Neural cell (in vitro differentiated cells): ENCODE data around the gene ADTRP.

Source experiments
- CTCF ChIP-seq: fragments of 450-650 bp; IDR thresholded peaks from 2 replicates; pipeline ENCODE4 v1.5.1; 2014; ENCODE audit warnings: antibody characterized with exemption, mild to moderate bottlenecking, moderate library complexity; ENCODE audit not compliant: poor library complexity, severe bottlenecking
- EP300 ChIP-seq: fragments of 450-650 bp; conservative IDR thresholded peaks from 2 replicates; pipeline ENCODE4 v1.6.1; 2014; ENCODE audit warnings: antibody characterized with exemption, mild to moderate bottlenecking, moderate library complexity; ENCODE audit not compliant: poor library complexity, severe bottlenecking
- MXI1 ChIP-seq: fragments of 450-650 bp; conservative IDR thresholded peaks from 2 replicates; pipeline ENCODE4 v1.6.1; 2014; ENCODE audit warnings: antibody characterized with exemption, mild to moderate bottlenecking; ENCODE audit not compliant: poor library complexity, severe bottlenecking
- POLR2AphosphoS5 ChIP-seq: IDR thresholded peaks from 2 replicates; pipeline ENCODE4 v1.6.1; 2012
- RAD21 ChIP-seq: fragments of 450-650 bp; conservative IDR thresholded peaks from 2 replicates; pipeline ENCODE4 v1.6.1; 2014; ENCODE audit warnings: antibody characterized with exemption, mild to moderate bottlenecking, moderate library complexity
- REST ChIP-seq: IDR thresholded peaks from 2 replicates; pipeline ENCODE4 v1.6.1; 2012; ENCODE audit warnings: borderline replicate concordance
- SMC3 ChIP-seq: fragments of 450-650 bp; conservative IDR thresholded peaks from 2 replicates; pipeline ENCODE4 v1.6.1; 2014; ENCODE audit warnings: antibody characterized with exemption, mild to moderate bottlenecking, moderate library complexity; ENCODE audit not compliant: poor library complexity
- TAF1 ChIP-seq: IDR thresholded peaks from 2 replicates; pipeline ENCODE4 v1.6.1; 2012; ENCODE audit warnings: low read depth

GRCh38 chr6:11699576-11699975 is 79.0 kb downstream of the ADTRP start:
- no peak for TF ChIP-seq TAF1
- no peak for TF ChIP-seq SMC3
- TF ChIP-seq REST: no peak
- TF ChIP-seq POLR2AphosphoS5: no peak
- TF ChIP-seq EP300: no peak
- no peak for TF ChIP-seq CTCF
- no peak for TF ChIP-seq MXI1
- no peak for TF ChIP-seq RAD21
